Fibroblast of pulmonary artery (primary cell): ENCODE data around the gene KLHL26.
A peak's percentile ranks its signal among the peaks of the same experiment; 100 is the strongest.

Experiments used
- DNase-seq: peaks from one replicate; pipeline ENCODE4 v3.0.0-alpha.2; 2010; ENCODE audit warnings: low read depth
- H3K4me3 ChIP-seq: replicated peaks from 2 replicates; pipeline ENCODE4 v1.5.1; 2011; ENCODE audit warnings: low read depth, mild to moderate bottlenecking, control low read depth, low read length, moderate library complexity
- TF ChIP-seq, protein P1 (sequence below): IDR thresholded peaks from 2 replicates; pipeline ENCODE4 v1.5.1; 2011; ENCODE audit warnings: mild to moderate bottlenecking, control low read depth, low read length, inconsistent platforms; ENCODE audit errors: missing control alignments

The KLHL26 gene

GRCh38 chr19:18683109-18683957, 46.5 kb downstream of the KLHL26 start, which contains the start of gene CRTC1:
CRTC1 (plus strand) TSS chr19:18683680; CDS start chr19:18683703, 23 bp downstream.
- H3K4me3 ChIP-seq = peak within 1 kb of the TSS; percentile 70
- DNase-seq = peak; percentile 87
- TF ChIP-seq, protein P1, sequence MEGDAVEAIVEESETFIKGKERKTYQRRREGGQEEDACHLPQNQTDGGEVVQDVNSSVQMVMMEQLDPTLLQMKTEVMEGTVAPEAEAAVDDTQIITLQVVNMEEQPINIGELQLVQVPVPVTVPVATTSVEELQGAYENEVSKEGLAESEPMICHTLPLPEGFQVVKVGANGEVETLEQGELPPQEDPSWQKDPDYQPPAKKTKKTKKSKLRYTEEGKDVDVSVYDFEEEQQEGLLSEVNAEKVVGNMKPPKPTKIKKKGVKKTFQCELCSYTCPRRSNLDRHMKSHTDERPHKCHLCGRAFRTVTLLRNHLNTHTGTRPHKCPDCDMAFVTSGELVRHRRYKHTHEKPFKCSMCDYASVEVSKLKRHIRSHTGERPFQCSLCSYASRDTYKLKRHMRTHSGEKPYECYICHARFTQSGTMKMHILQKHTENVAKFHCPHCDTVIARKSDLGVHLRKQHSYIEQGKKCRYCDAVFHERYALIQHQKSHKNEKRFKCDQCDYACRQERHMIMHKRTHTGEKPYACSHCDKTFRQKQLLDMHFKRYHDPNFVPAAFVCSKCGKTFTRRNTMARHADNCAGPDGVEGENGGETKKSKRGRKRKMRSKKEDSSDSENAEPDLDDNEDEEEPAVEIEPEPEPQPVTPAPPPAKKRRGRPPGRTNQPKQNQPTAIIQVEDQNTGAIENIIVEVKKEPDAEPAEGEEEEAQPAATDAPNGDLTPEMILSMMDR = no peak

- peak overlapping the region; percentile 70 for H3K4me3 ChIP-seq
- TF ChIP-seq, protein P1 = no peak
Observed at GRCh38 chr19:18683958-18684641, 47.3 kb downstream of the KLHL26 start.

GRCh38 chr19:18684642-18684993, 47.8 kb downstream of the KLHL26 start:
- TF ChIP-seq, protein P1 = no peak
- H3K4me3 ChIP-seq = no peak overlapping the region
- no peak for DNase-seq

More at GRCh38 chr19:18683958-18684641, 47.3 kb downstream of the KLHL26 start:
- no peak for DNase-seq

- no peak overlapping the region for H3K4me3 ChIP-seq
- TF ChIP-seq, protein P1 = no peak
- peak; percentile 3 for DNase-seq
Observed at GRCh38 chr19:18685597-18686190, 48.9 kb downstream of the KLHL26 start.

- H3K4me3 ChIP-seq = no peak overlapping the region
- TF ChIP-seq, protein P1 = no peak
- DNase-seq = no peak
Observed at GRCh38 chr19:18687740-18688465, 51.1 kb downstream of the KLHL26 start.

DNA sequence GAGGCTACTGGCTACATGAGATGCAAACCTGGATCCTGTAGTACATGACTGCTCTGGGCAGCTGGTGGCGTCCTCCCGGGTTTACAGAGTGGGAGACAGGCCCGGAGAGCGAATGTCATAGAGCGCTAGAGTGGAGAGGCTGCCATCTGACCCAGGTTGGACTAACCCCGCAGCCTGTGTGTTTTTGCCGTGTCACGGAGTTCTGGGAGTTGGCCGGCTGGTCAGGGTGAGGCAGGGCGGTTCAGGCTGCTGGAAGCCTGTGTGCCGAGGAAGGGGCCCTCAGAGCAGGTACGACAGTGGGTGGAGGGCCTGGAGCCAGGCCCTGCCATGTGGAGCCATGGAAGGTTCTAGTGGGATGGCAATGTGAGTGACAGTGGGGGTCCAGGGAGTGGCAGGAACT, 59.2 kb downstream of the KLHL26 start:
- H3K4me3 ChIP-seq = no peak overlapping the region
- no peak for DNase-seq
- TF ChIP-seq, protein P1 = no peak
